Measurements from ENCODE around the gene SMARCA2.

SMARCA2 gene

GRCh38 chr9:2014696-2015580, at the start of gene SMARCA2:
TSS of gene SMARCA2 (plus strand) at chr9:2015347. CDS start at chr9:2029023, 13,676 bp downstream.
- peak; percentile 95 for DNase-seq (ENCODE audit: low spot score)

GRCh38 chr9:1966725-1967366, 48.3 kb upstream of the SMARCA2 start:
- no peak for DNase-seq (ENCODE audit: low spot score)

GRCh38 chr9:1969160-1969559, 46.0 kb upstream of the SMARCA2 start:
- no peak for DNase-seq (ENCODE audit: low spot score)

GRCh38 chr9:1969898-1970297, 45.2 kb upstream of the SMARCA2 start:
- DNase-seq (ENCODE audit: low spot score): no peak

- DNase-seq (ENCODE audit: low spot score): no peak
These were observed 42.5 kb upstream of the SMARCA2 start for GRCh38 chr9:1972672-1973071.

GRCh38 chr9:1977026-1977425, 38.1 kb upstream of the SMARCA2 start:
- no peak for DNase-seq (ENCODE audit: low spot score)

- DNase-seq (ENCODE audit: low spot score): no peak
These were observed 36.2 kb upstream of the SMARCA2 start for GRCh38 chr9:1978941-1979340.

- no peak for DNase-seq (ENCODE audit: low spot score)
These were observed 35.3 kb upstream of the SMARCA2 start for GRCh38 chr9:1979741-1980367.

- no peak for DNase-seq (ENCODE audit: low spot score)
These were observed 34.8 kb upstream of the SMARCA2 start for GRCh38 chr9:1980387-1980786.

- DNase-seq (ENCODE audit: low spot score): no peak
These were observed 33.1 kb upstream of the SMARCA2 start for GRCh38 chr9:1982074-1982473.

- DNase-seq (ENCODE audit: low spot score): no peak
These were observed 28.8 kb upstream of the SMARCA2 start for GRCh38 chr9:1986341-1986740.

- DNase-seq (ENCODE audit: low spot score): no peak
These were observed 25.6 kb upstream of the SMARCA2 start for GRCh38 chr9:1989500-1989899.

GRCh38 chr9:1994180-1994579, 21.0 kb upstream of the SMARCA2 start:
- DNase-seq (ENCODE audit: low spot score): no peak

GRCh38 chr9:1995084-1995483, 20.1 kb upstream of the SMARCA2 start:
- DNase-seq (ENCODE audit: low spot score): no peak

- no peak for DNase-seq (ENCODE audit: low spot score)
These were observed 19.0 kb upstream of the SMARCA2 start for GRCh38 chr9:1996156-1996555.

- DNase-seq (ENCODE audit: low spot score): no peak
These were observed 17.5 kb upstream of the SMARCA2 start for GRCh38 chr9:1997646-1998045.

GRCh38 chr9:1998111-1998510, 17.0 kb upstream of the SMARCA2 start:
- DNase-seq (ENCODE audit: low spot score): no peak

GRCh38 chr9:2000314-2000713, 14.8 kb upstream of the SMARCA2 start:
- no peak for DNase-seq (ENCODE audit: low spot score)

- no peak for DNase-seq (ENCODE audit: low spot score)
These were observed 6.8 kb upstream of the SMARCA2 start for GRCh38 chr9:2008372-2008771.

- no peak for DNase-seq (ENCODE audit: low spot score)
These were observed 2.8 kb upstream of the SMARCA2 start for GRCh38 chr9:2012347-2012746.

GRCh38 chr9:2013743-2014475, 1.2 kb upstream of the SMARCA2 start:
- DNase-seq (ENCODE audit: low spot score): no peak

All from LoVo (cell line).